ENCODE data around the gene TEX101.

Gene TEX101

DNA sequence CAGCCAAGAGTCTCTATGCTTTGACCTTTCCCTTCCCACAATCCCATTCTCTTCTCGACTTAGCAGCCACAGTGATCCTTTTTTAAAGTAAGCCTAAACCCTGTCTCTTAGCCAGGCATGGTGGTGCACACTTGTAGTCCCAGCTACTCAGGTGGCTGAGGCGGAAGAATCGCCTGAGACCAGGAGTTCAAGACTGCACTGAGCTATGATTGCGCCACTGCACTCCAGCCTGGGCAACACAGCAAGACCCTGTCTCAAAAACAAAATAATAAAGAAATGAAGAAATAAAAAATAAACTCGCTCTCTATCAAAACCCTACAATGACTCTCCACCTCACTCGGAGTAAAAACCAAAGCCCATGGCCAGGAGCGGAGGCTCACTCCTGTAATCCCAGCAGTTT is 14.7 kb downstream of the TEX101 start:
- Histone ChIP-seq H3K9me3 (ENCODE audit: insufficient read depth, low read length, severe bottlenecking) (no peaks in the 10 kb centered on the region), H3K27ac (ENCODE audit: low read length) (no peak overlapping the region), H3K79me2 (ENCODE audit: insufficient read depth, low read length) (no peaks in the 10 kb centered on the region), H3K4me2 (ENCODE audit: insufficient read depth, low read length) (no peak overlapping the region), H3K4me1 (ENCODE audit: insufficient read depth, low read length) (no peaks in the 10 kb centered on the region), H3K36me3 (ENCODE audit: insufficient read depth, low read length) (no peaks in the 10 kb centered on the region), H3K4me3 (ENCODE audit: low read depth in 1 of 2, low read length in 2 of 2) (no peak overlapping the region), H4K20me1 (ENCODE audit: insufficient read depth, low read length) (no peaks in the 10 kb centered on the region), H3K27me3 (ENCODE audit: insufficient read depth, low read length, poor library complexity) (no peaks in the 10 kb centered on the region), H3K9ac (ENCODE audit: low read depth, low read length) (no peak overlapping the region), H2AFZ (ENCODE audit: low read depth, low read length) (no peak overlapping the region)
- no peak for DNase-seq
- no peak for ATAC-seq (ENCODE audit: insufficient read depth, low read depth)
- TF ChIP-seq CTCF (IDR thresholded peaks at IDR 0.05; ENCODE audit: borderline replicate concordance, extremely low read depth, low read length, poor library complexity, severe bottlenecking) (no peak), EZH2 (IDR thresholded peaks at IDR 0.05; ENCODE audit: borderline replicate concordance, low read depth, low read length, severe bottlenecking) (no peak)

GRCh38 chr19:43430142-43430710 is 15.5 kb downstream of the TEX101 start:
- Histone ChIP-seq H3K9ac (ENCODE audit: low read depth, low read length) (no peak overlapping the region), H3K27me3 (ENCODE audit: insufficient read depth, low read length, poor library complexity) (no peaks in the 10 kb centered on the region), H3K27ac (ENCODE audit: low read length) (no peak overlapping the region), H4K20me1 (ENCODE audit: insufficient read depth, low read length) (no peaks in the 10 kb centered on the region), H3K4me2 (ENCODE audit: insufficient read depth, low read length) (no peak overlapping the region), H2AFZ (ENCODE audit: low read depth, low read length) (no peak overlapping the region), H3K4me1 (ENCODE audit: insufficient read depth, low read length) (no peaks in the 10 kb centered on the region), H3K79me2 (ENCODE audit: insufficient read depth, low read length) (no peaks in the 10 kb centered on the region), H3K4me3 (ENCODE audit: low read depth in 1 of 2, low read length in 2 of 2) (no peak overlapping the region), H3K36me3 (ENCODE audit: insufficient read depth, low read length) (no peaks in the 10 kb centered on the region), H3K9me3 (ENCODE audit: insufficient read depth, low read length, severe bottlenecking) (no peaks in the 10 kb centered on the region)
- ATAC-seq (ENCODE audit: insufficient read depth, low read depth) (no peak), DNase-seq (no peak)
- TF ChIP-seq EZH2 (IDR thresholded peaks at IDR 0.05; ENCODE audit: borderline replicate concordance, low read depth, low read length, severe bottlenecking) (no peak), CTCF (IDR thresholded peaks at IDR 0.05; ENCODE audit: borderline replicate concordance, extremely low read depth, low read length, poor library complexity, severe bottlenecking) (peak; percentile 45)

GRCh38 chr19:43430976-43431375 is 16.3 kb downstream of the TEX101 start:
- no peak overlapping the region for H3K27ac ChIP-seq (ENCODE audit: low read length)
- DNase-seq (no peak), ATAC-seq (ENCODE audit: insufficient read depth, low read depth) (no peak)
- no peaks in the 10 kb centered on the region for H3K79me2 ChIP-seq (ENCODE audit: insufficient read depth, low read length)
- no peaks in the 10 kb centered on the region for H3K9me3 ChIP-seq (ENCODE audit: insufficient read depth, low read length, severe bottlenecking)
- no peaks in the 10 kb centered on the region for H3K27me3 ChIP-seq (ENCODE audit: insufficient read depth, low read length, poor library complexity)
- H3K4me3 ChIP-seq (ENCODE audit: low read depth in 1 of 2, low read length in 2 of 2): no peak overlapping the region
- no peak overlapping the region for H2AFZ ChIP-seq (ENCODE audit: low read depth, low read length)
- no peak for TF ChIP-seq EZH2 (IDR thresholded peaks at IDR 0.05; ENCODE audit: borderline replicate concordance, low read depth, low read length, severe bottlenecking)
- TF ChIP-seq CTCF (IDR thresholded peaks at IDR 0.05; ENCODE audit: borderline replicate concordance, extremely low read depth, low read length, poor library complexity, severe bottlenecking): no peak
- no peaks in the 10 kb centered on the region for H3K36me3 ChIP-seq (ENCODE audit: insufficient read depth, low read length)
- H3K4me1 ChIP-seq (ENCODE audit: insufficient read depth, low read length): no peaks in the 10 kb centered on the region
- H3K9ac ChIP-seq (ENCODE audit: low read depth, low read length): no peak overlapping the region
- H3K4me2 ChIP-seq (ENCODE audit: insufficient read depth, low read length): no peak overlapping the region
- no peaks in the 10 kb centered on the region for H4K20me1 ChIP-seq (ENCODE audit: insufficient read depth, low read length)

- no peaks in the 10 kb centered on the region for H3K27me3 ChIP-seq (ENCODE audit: insufficient read depth, low read length, poor library complexity)
- ATAC-seq (ENCODE audit: insufficient read depth, low read depth): no peak
- no peaks in the 10 kb centered on the region for H4K20me1 ChIP-seq (ENCODE audit: insufficient read depth, low read length)
- no peak overlapping the region for H3K4me3 ChIP-seq (ENCODE audit: low read depth in 1 of 2, low read length in 2 of 2)
- DNase-seq: no peak
- no peak overlapping the region for H3K27ac ChIP-seq (ENCODE audit: low read length)
- H2AFZ ChIP-seq (ENCODE audit: low read depth, low read length): no peak overlapping the region
- H3K79me2 ChIP-seq (ENCODE audit: insufficient read depth, low read length): no peaks in the 10 kb centered on the region
- H3K4me2 ChIP-seq (ENCODE audit: insufficient read depth, low read length): no peak overlapping the region
- peaks cover under 1% of the 10 kb centered on the region; the same call in 1 of the 2 replicates for H3K4me1 ChIP-seq (ENCODE audit: insufficient read depth, low read length)
- H3K9ac ChIP-seq (ENCODE audit: low read depth, low read length): no peak overlapping the region
- TF ChIP-seq EZH2 (IDR thresholded peaks at IDR 0.05; ENCODE audit: borderline replicate concordance, low read depth, low read length, severe bottlenecking) (no peak), CTCF (IDR thresholded peaks at IDR 0.05; ENCODE audit: borderline replicate concordance, extremely low read depth, low read length, poor library complexity, severe bottlenecking) (no peak)
- H3K9me3 ChIP-seq (ENCODE audit: insufficient read depth, low read length, severe bottlenecking): no peaks in the 10 kb centered on the region
- no peaks in the 10 kb centered on the region for H3K36me3 ChIP-seq (ENCODE audit: insufficient read depth, low read length)
These were observed 18.6 kb downstream of the TEX101 start for GRCh38 chr19:43433358-43433673.
